ENCODE measurements around the gene SNRNP40.
"Not testable (repeated sequence)": the region's sequence is repeated elsewhere in the genome, so short reads cannot be mapped to it uniquely, and the experiment has no call there.

GRCh38 chr1:31262393-31262792 lies 34.2 kb downstream of the SNRNP40 start:
- not testable (repeated sequence) for TF ChIP-seq CTCF (IDR thresholded peaks at IDR 0.05); EZH2 (IDR thresholded peaks at IDR 0.05; ENCODE audit: borderline replicate concordance, insufficient read depth, low read depth, low read length, poor library complexity, severe bottlenecking)

Measured in B cell (primary cell).